ENCODE results near the gene FALEC. TPM values are rescaled to one million over a fixed set of nuclear protein-coding genes. Genes with fewer than 3 reads are reported as not detected.
"Not testable (repeated sequence)": the region's sequence is repeated elsewhere in the genome, so short reads cannot be mapped to it uniquely, and the experiment has no call there.

The FALEC gene
- total RNA-seq, 1 experiment from 2014 or later = 0.55 TPM

- no peak for DNase-seq (ENCODE audit: low spot score)
Observed at GRCh38 chr1:150574260-150575071, 58.9 kb downstream of the FALEC start.

- DNase-seq (ENCODE audit: low spot score) = no peak
Observed at GRCh38 chr1:150575072-150575489, 59.5 kb downstream of the FALEC start.

- no peak for DNase-seq (ENCODE audit: low spot score)
Observed at GRCh38 chr1:150575518-150576366, 60.2 kb downstream of the FALEC start.

- no peak for DNase-seq (ENCODE audit: low spot score)
Observed at GRCh38 chr1:150576367-150576711, 60.8 kb downstream of the FALEC start.

- DNase-seq (ENCODE audit: low spot score) = no peak
Observed at GRCh38 chr1:150576794-150577556, 61.4 kb downstream of the FALEC start.

GRCh38 chr1:150577557-150578271, 62.2 kb downstream of the FALEC start:
- no peak for DNase-seq (ENCODE audit: low spot score)

- peak; percentile 91 for DNase-seq (ENCODE audit: low spot score)
Observed at GRCh38 chr1:150578272-150579109, 62.9 kb downstream of the FALEC start.

- DNase-seq (ENCODE audit: low spot score) = peak; percentile 98
Observed at GRCh38 chr1:150579110-150579944, 63.8 kb downstream of the FALEC start, which contains the start of gene MCL1. TSS of gene MCL1 (minus strand) at chr1:150579610. CDS start at chr1:150579530, 80 bp downstream.

GRCh38 chr1:150579945-150580642, 64.5 kb downstream of the FALEC start:
- no peak for DNase-seq (ENCODE audit: low spot score)

GRCh38 chr1:150580966-150581365, 65.4 kb downstream of the FALEC start:
- not testable (repeated sequence) for DNase-seq (ENCODE audit: low spot score)

GRCh38 chr1:150581437-150581836, 65.9 kb downstream of the FALEC start:
- DNase-seq (ENCODE audit: low spot score) = not testable (repeated sequence)

GRCh38 chr1:150581962-150582361, 66.4 kb downstream of the FALEC start:
- DNase-seq (ENCODE audit: low spot score) = not testable (repeated sequence)

- no peak for DNase-seq (ENCODE audit: low spot score)
Observed at GRCh38 chr1:150582371-150582770, 66.8 kb downstream of the FALEC start.

Other genes with a start within 250 kb of the FALEC start
- 197 and 226 TPM in 2 replicates for gene APH1A, start 246.7 kb upstream of the FALEC start, total RNA-seq (2014; rRNA removed; shearing (Covaris generic))
- 8.8 TPM in 1 of 2 replicates, not detected in the other for gene C1orf54, start 243.0 kb upstream of the FALEC start, total RNA-seq (2014; rRNA removed; shearing (Covaris generic))
- gene CIART, start 233.2 kb upstream of the FALEC start, total RNA-seq (2014; rRNA removed; shearing (Covaris generic)) = 15.2 and 25.2 TPM in 2 replicates
- gene MRPS21, start 221.9 kb upstream of the FALEC start, total RNA-seq (2014; rRNA removed; shearing (Covaris generic)) = 42.3 and 60.1 TPM in 2 replicates
- 93.1 and 96.8 TPM in 2 replicates for gene PRPF3, start 194.2 kb upstream of the FALEC start, total RNA-seq (2014; rRNA removed; shearing (Covaris generic))
- 10.9 TPM in 2 replicates for gene RPRD2, start 151.6 kb upstream of the FALEC start, total RNA-seq (2014; rRNA removed; shearing (Covaris generic))
- gene TARS2, start 28.3 kb upstream of the FALEC start, total RNA-seq (2014; rRNA removed; shearing (Covaris generic)) = 30.0 and 32.1 TPM in 2 replicates
- gene ECM1, start 7.6 kb upstream of the FALEC start, total RNA-seq (2014; rRNA removed; shearing (Covaris generic)) = 101 and 135 TPM in 2 replicates
- 0.38 and 2.3 TPM in 2 replicates for gene ADAMTSL4, start 33.7 kb downstream of the FALEC start, total RNA-seq (2014; rRNA removed; shearing (Covaris generic))
- 224 and 246 TPM in 2 replicates for gene MCL1, start 63.9 kb downstream of the FALEC start, total RNA-seq (2014; rRNA removed; shearing (Covaris generic))
- 278 and 287 TPM in 2 replicates for gene ENSA, start 113.9 kb downstream of the FALEC start, total RNA-seq (2014; rRNA removed; shearing (Covaris generic))
- gene GOLPH3L, start 181.4 kb downstream of the FALEC start, total RNA-seq (2014; rRNA removed; shearing (Covaris generic)) = 10.0 and 11.3 TPM in 2 replicates
- not detected in 2 replicates for gene HORMAD1, start 205.1 kb downstream of the FALEC start, total RNA-seq (2014; rRNA removed; shearing (Covaris generic))

Measured in A172 (cell line).